GM23338 (cell line): ENCODE results near the gene CCSER2. TPM values are rescaled to one million over a fixed set of nuclear protein-coding genes. Genes with fewer than 3 reads are reported as not detected.
A peak's percentile ranks its signal among the peaks of the same experiment; 100 is the strongest.

ENCODE experiments used
- ATAC-seq: fragments of 200-7000 bp; cut with Tn5 transposase; 3 replicates; pipeline ENCODE4 v1.9.1; 2020
- DNase-seq: peaks from one replicate; pipeline ENCODE4 v3.0.0-alpha.2; 2015; ENCODE audit warnings: low spot score
- H2AFZ ChIP-seq: fragments of 200-600 bp; sonication (generic); 2 replicates; pipeline ENCODE4 v1.8.0; 2016; ENCODE audit warnings: antibody characterized with exemption, mild to moderate bottlenecking, moderate library complexity
- H3F3A ChIP-seq: fragments of 200-600 bp; sonication (generic); replicated peaks from 2 replicates; pipeline ENCODE4 v1.8.0; 2017; ENCODE audit warnings: antibody characterized with exemption, mixed run types, low read depth
- H3K27ac ChIP-seq: fragments of 200-600 bp; sonication (generic); 2 replicates; pipeline ENCODE4 v1.6.1; 2016; ENCODE audit warnings: low read depth
- H3K27me3 ChIP-seq: fragments of 200-600 bp; sonication (generic); 2 replicates; pipeline ENCODE4 v1.8.0; 2016; ENCODE audit warnings: mild to moderate bottlenecking, mixed run types, moderate library complexity; ENCODE audit not compliant: insufficient read depth
- H3K36me3 ChIP-seq: fragments of 200-600 bp; sonication (generic); 2 replicates; pipeline ENCODE4 v1.8.0; 2016; ENCODE audit warnings: mild to moderate bottlenecking; ENCODE audit not compliant: insufficient read depth
- H3K4me1 ChIP-seq: fragments of 200-600 bp; sonication (generic); 2 replicates; pipeline ENCODE4 v1.8.0; 2016; ENCODE audit warnings: mild to moderate bottlenecking, moderate library complexity; ENCODE audit not compliant: insufficient read depth
- H3K4me2 ChIP-seq: fragments of 200-600 bp; sonication (generic); 2 replicates; pipeline ENCODE4 v1.7.1; 2017; ENCODE audit warnings: mixed run types
- H3K4me3 ChIP-seq: fragments of 200-600 bp; sonication (generic); 2 replicates; pipeline ENCODE4 v1.6.1; 2016; ENCODE audit warnings: mixed run types
- H3K79me2 ChIP-seq: fragments of 200-600 bp; sonication (generic); replicated peaks from 2 replicates; pipeline ENCODE4 v1.8.0; 2017; ENCODE audit warnings: mild to moderate bottlenecking; ENCODE audit not compliant: insufficient read depth
- H3K9me2 ChIP-seq: fragments of 200-600 bp; sonication (generic); 2 replicates; pipeline ENCODE4 v1.8.0; 2017; ENCODE audit not compliant: insufficient read depth
- H4K20me1 ChIP-seq: fragments of 200-600 bp; sonication (generic); replicated peaks from 2 replicates; pipeline ENCODE4 v1.8.0; 2017; ENCODE audit warnings: mild to moderate bottlenecking; ENCODE audit not compliant: insufficient read depth
- H3K27ac Mint-ChIP-seq: 2 replicates; pipeline ENCODE4 v1.8.0; 2020; ENCODE audit warnings: inconsistent platforms, mild to moderate bottlenecking, moderate library complexity, mixed read lengths
- H3K27me3 Mint-ChIP-seq: 3 replicates; pipeline ENCODE4 v1.8.0; 2022; ENCODE audit warnings: low read depth, mild to moderate bottlenecking, moderate library complexity, mixed read lengths, inconsistent platforms; ENCODE audit not compliant: insufficient read depth, poor library complexity
- H3K36me3 Mint-ChIP-seq: 3 replicates; pipeline ENCODE4 v1.8.0; 2021; ENCODE audit warnings: low read depth, mild to moderate bottlenecking, inconsistent platforms, moderate library complexity, mixed read lengths
- H3K4me1 Mint-ChIP-seq: 3 replicates; pipeline ENCODE4 v1.8.0; 2020; ENCODE audit warnings: mild to moderate bottlenecking, inconsistent platforms, mixed read lengths
- H3K4me3 Mint-ChIP-seq: 3 replicates; pipeline ENCODE4 v1.8.0; 2021; ENCODE audit warnings: moderate library complexity, mild to moderate bottlenecking, inconsistent platforms, mixed read lengths
- H3K9me3 Mint-ChIP-seq: 3 replicates; pipeline ENCODE4 v1.8.0; 2020; ENCODE audit warnings: moderate library complexity, mild to moderate bottlenecking, inconsistent platforms, mixed read lengths
- CREB1 ChIP-seq: fragments of 250-450 bp; sonication (Bioruptor Pico); IDR thresholded peaks from 2 replicates; pipeline ENCODE4 v1.5.0; 2020; ENCODE audit warnings: low read depth, mild to moderate bottlenecking, moderate library complexity
- CTCF ChIP-seq, 2 experiments: fragments of 200-600 bp in 1 of 2; sonication (generic) in 1 of 2; conservative IDR thresholded peaks; 2 replicates each; pipeline versions ENCODE4 v1.5.1 to v1.6.1; 2016 to 2017; ENCODE audit warnings: antibody characterized with exemption in 2 of 2, low read depth in 2 of 2, mild to moderate bottlenecking in 2 of 2, moderate library complexity in 1 of 2
- ETS1 ChIP-seq: IDR thresholded peaks from 2 replicates; pipeline ENCODE4 v1.6.1; 2016; ENCODE audit warnings: antibody characterized with exemption
- EZH2 ChIP-seq: fragments of 200-600 bp; sonication (generic); IDR thresholded peaks from one replicate; pipeline ENCODE4 v1.8.0; 2017; ENCODE audit warnings: antibody characterized with exemption, mild to moderate bottlenecking, low read depth; ENCODE audit not compliant: unreplicated experiment
- EZH2phosphoT487 ChIP-seq: fragments of 200-600 bp; sonication (generic); IDR thresholded peaks from one replicate; pipeline ENCODE4 v1.8.1; 2018; ENCODE audit warnings: antibody characterized with exemption; ENCODE audit not compliant: unreplicated experiment
- JUNB ChIP-seq: IDR thresholded peaks from one replicate; pipeline ENCODE4 v1.6.1; 2016; ENCODE audit warnings: antibody characterized with exemption; ENCODE audit not compliant: unreplicated experiment
- NANOG ChIP-seq: IDR thresholded peaks from 2 replicates; pipeline ENCODE4 v1.6.1; 2016; ENCODE audit warnings: antibody characterized with exemption, borderline replicate concordance
- REST ChIP-seq: IDR thresholded peaks from one replicate; pipeline ENCODE4 v1.6.1; 2018; ENCODE audit warnings: antibody characterized with exemption; ENCODE audit not compliant: unreplicated experiment
- STAT1 ChIP-seq: IDR thresholded peaks from one replicate; pipeline ENCODE4 v1.6.1; 2016; ENCODE audit warnings: antibody characterized with exemption; ENCODE audit not compliant: unreplicated experiment
- polyA plus RNA-seq: library from polyadenylated mRNA; unstranded; fragments of >200 nt; fragmentation: Nextera tagmentation; extraction: Ambion mirVana; gene quantifications from 2 replicates; pipeline ENCODE4 v1.2.1, GENCODE V29; 2016
- total RNA-seq: library from RNA; depleted of rRNA; stranded (reverse); fragments of >200 nt; shearing (Covaris generic); gene quantifications from 2 replicates; pipeline ENCODE4 v1.2.3, GENCODE V29; 2014

CCSER2 gene
- total and polyA plus RNA-seq, 2 experiments from 2014 or later, result 30.6 to 37.2 TPM

DNA sequence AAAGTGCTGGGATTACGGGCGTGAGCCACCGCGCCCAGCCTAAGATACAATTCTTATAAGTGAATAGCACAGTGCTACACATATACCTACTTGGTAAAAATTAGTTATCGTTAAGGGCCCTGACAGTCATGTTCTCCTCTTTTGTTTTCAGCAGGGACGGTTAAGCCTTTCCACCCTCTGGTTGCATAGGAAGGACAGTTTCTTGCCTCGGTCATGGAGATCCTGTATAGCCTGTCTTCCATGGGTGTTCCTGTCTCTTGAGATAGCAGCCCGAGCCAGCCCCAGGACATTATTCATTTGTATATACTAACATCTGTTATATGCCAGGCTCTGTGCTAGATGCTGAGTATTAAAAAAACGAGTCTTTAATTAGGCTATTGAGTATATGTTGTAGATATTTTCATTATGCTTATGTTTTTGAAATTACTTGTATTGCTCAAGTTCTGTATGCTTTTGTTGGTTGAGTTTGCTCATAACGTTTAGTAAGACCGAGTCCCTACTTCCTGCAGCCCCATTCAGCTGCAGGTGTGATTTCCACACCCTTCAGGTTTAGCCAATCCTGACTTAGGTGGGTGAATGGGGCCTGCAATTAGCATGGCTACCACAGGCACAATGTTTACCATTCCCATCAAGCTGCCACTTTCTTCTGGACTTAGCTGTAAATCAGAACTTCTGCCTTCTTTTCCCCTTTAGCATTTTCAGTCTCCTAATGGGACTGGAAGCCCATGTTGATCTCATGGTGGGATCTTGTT lies 24.8 kb downstream of the CCSER2 start:
- no peak overlapping the region for H2AFZ ChIP-seq
- H3K27ac ChIP-seq, result no peak overlapping the region
- Mint-ChIP-seq H3K4me3 (no peak overlapping the region), H3K9me3 (peaks cover 15% of the 10 kb centered on the region), H3K36me3 (peaks cover 15% of the 10 kb centered on the region), H3K27me3 (peaks cover 2% of the 10 kb centered on the region), H3K27ac (peak overlapping the region; percentile 67), H3K4me1 (peaks cover 36% of the 10 kb centered on the region)
- ATAC-seq (peak; percentile 65), DNase-seq (peak; percentile 57)
- no peaks in the 10 kb centered on the region for H3F3A ChIP-seq
- no peaks in the 10 kb centered on the region; the same call in 1 of the 2 replicates for H4K20me1 ChIP-seq
- peaks cover 84% of the 10 kb centered on the region for H3K79me2 ChIP-seq
- H3K36me3 ChIP-seq, result no peaks in the 10 kb centered on the region
- peak overlapping the region; percentile 50; the same call in 1 of the 2 replicates for H3K4me2 ChIP-seq
- no peaks in the 10 kb centered on the region for H3K27me3 ChIP-seq
- TF ChIP-seq JUNB, result no peak
- no peak for TF ChIP-seq STAT1
- peaks cover 45% of the 10 kb centered on the region for H3K4me1 ChIP-seq
- H3K9me2 ChIP-seq, result no peaks in the 10 kb centered on the region
- no peak overlapping the region for H3K4me3 ChIP-seq

- Histone ChIP-seq H3K27ac (no peak overlapping the region), H3F3A (no peaks in the 10 kb centered on the region), H4K20me1 (peaks cover 2% of the 10 kb centered on the region), H2AFZ (no peak overlapping the region), H3K27me3 (no peaks in the 10 kb centered on the region), H3K79me2 (peaks cover 92% of the 10 kb centered on the region), H3K36me3 (no peaks in the 10 kb centered on the region), H3K9me2 (no peaks in the 10 kb centered on the region), H3K4me2 (no peak overlapping the region), H3K4me3 (no peak overlapping the region), H3K4me1 (peaks cover 44% of the 10 kb centered on the region)
- peaks cover 2% of the 10 kb centered on the region; the same call in 1 of the 3 replicates for H3K36me3 Mint-ChIP-seq
- H3K4me3 Mint-ChIP-seq, result no peak overlapping the region
- H3K9me3 Mint-ChIP-seq, result 0 out of 3 replicates have a peak, but pooled peaks cover 1% of the 10 kb centered on the region
- DNase-seq (no peak), ATAC-seq (no peak)
- H3K27me3 Mint-ChIP-seq, result peaks cover 2% of the 10 kb centered on the region
- TF ChIP-seq EZH2phosphoT487 (no peak), ETS1 (no peak), EZH2 (no peak), REST (no peak), CTCF (conservative IDR thresholded peaks at IDR 0.05; ENCODE audit: low read depth in 2 of 2) (no peak), CREB1 (CRISPR knock-in tag) (no peak), NANOG (no peak), JUNB (no peak)
- peaks cover 37% of the 10 kb centered on the region for H3K4me1 Mint-ChIP-seq
- no peak overlapping the region for H3K27ac Mint-ChIP-seq
These were observed 26.2 kb downstream of the CCSER2 start for GRCh38 chr10:84354623-84355022.
